Small intestine (tissue), 7 donors: Measurements from ENCODE around the gene KCNA4. TPM values are rescaled to one million over a fixed set of nuclear protein-coding genes. Genes with fewer than 3 reads are reported as not detected.

Experiments
- DNase-seq, 2 donors: peaks; one replicate each; pipeline versions ENCODE4 v3.0.0 to v3.0.0-alpha.2; 2013
- FAIRE-seq: peaks from 2 replicates; lab custom pipeline; 2012; peaks lifted over from hg19 to GRCh38; lab: Jason Lieb, UNC
- H3K27ac ChIP-seq, 3 donors: one replicate each; pipeline ENCODE4 v1.5.1; 2013; ENCODE audit warnings: low read length in 2 of 3, mild to moderate bottlenecking in 2 of 3, control low read depth in 1 of 3, inconsistent platforms in 1 of 3, low read depth in 1 of 3, moderate library complexity in 1 of 3
- H3K27me3 ChIP-seq, 3 donors: one replicate each; pipeline ENCODE4 v1.6.1; 2013; ENCODE audit warnings: low read length in 3 of 3, inconsistent platforms in 1 of 3; ENCODE audit not compliant: control insufficient read depth in 3 of 3, insufficient read depth in 3 of 3
- H3K36me3 ChIP-seq, 3 donors: one replicate each; pipeline ENCODE4 v1.6.1; 2013; ENCODE audit warnings: low read length in 3 of 3, inconsistent platforms in 1 of 3, low read depth in 1 of 3, mild to moderate bottlenecking in 1 of 3, moderate library complexity in 1 of 3; ENCODE audit not compliant: control insufficient read depth in 3 of 3, insufficient read depth in 2 of 3
- H3K4me1 ChIP-seq, 3 donors: one replicate each; pipeline ENCODE4 v1.6.1; 2013; ENCODE audit warnings: low read length in 2 of 3, inconsistent platforms in 1 of 3, low read depth in 1 of 3, mild to moderate bottlenecking in 1 of 3, moderate library complexity in 1 of 3; ENCODE audit not compliant: control insufficient read depth in 3 of 3, insufficient read depth in 2 of 3
- H3K4me3 ChIP-seq, 3 donors: one replicate each; pipeline ENCODE4 v1.5.1; 2013; ENCODE audit warnings: low read length in 3 of 3, control low read depth in 1 of 3, inconsistent platforms in 1 of 3, low read depth in 1 of 3, mild to moderate bottlenecking in 1 of 3, moderate library complexity in 1 of 3
- H3K9me3 ChIP-seq, 2 donors: one replicate each; pipeline ENCODE4 v1.6.1; 2013; ENCODE audit warnings: low read depth in 1 of 2, low read length in 1 of 2; ENCODE audit not compliant: control insufficient read depth in 2 of 2, insufficient read depth in 1 of 2
- WGBS, 3 donors: extraction: QIAGEN DNeasy Blood & Tissue Kit; methylation state at CpG; one replicate each; pipeline ENCODE4 v1.1.7; 2013; 5-methylcytosine and 5-hydroxymethylcytosine counted together
- polyA plus RNA-seq, 4 donors: library from polyadenylated mRNA; stranded (reverse) in 3 of 4; unstranded in 1 of 4; fragments of 200-250 nt in 3 of 4; fragments of 120-200 nt in 1 of 4; gene quantifications; one replicate each; pipeline versions ENCODE4 v1.2.1 to v1.2.3, GENCODE V29; 2013
- donor health status: healthy with polysubstance abuse.
- donor health status: control.
- donor health status: control.
- donor health status: Bipolar disorder and iron deficiency.
- donor health status: healthy.

KCNA4 gene
- polyA plus RNA-seq, 4 donors: 0.01 to 0.27 TPM; not detected in 2

GRCh38 chr11:30012346-30012745 lies 4.5 kb downstream of the KCNA4 start:
- FAIRE-seq: no peak
- H3K27ac ChIP-seq: no peak overlapping the region
- peaks cover 0 to 32% (median 10%) of the 10 kb centered on the region in 3 donors for H3K27me3 ChIP-seq
- no peak overlapping the region for H3K4me3 ChIP-seq
- no peaks in the 10 kb centered on the region for H3K36me3 ChIP-seq
- DNase-seq: no peak
- H3K9me3 ChIP-seq: peaks cover 0 to 4% of the 10 kb centered on the region in 2 donors
- 90 to 94% (median 91%) methylated on average over 15 of the region's 15 CpGs for WGBS, 3 donors
- H3K4me1 ChIP-seq: no peaks in the 10 kb centered on the region

- WGBS, 3 donors: 49 to 62% (median 56%) methylated on average over 3 of the region's 3 CpGs
- H3K27me3 ChIP-seq: peaks cover 0 to 2% (median under 1%) of the 10 kb centered on the region in 3 donors
- H3K4me3 ChIP-seq: no peak overlapping the region
- no peak for DNase-seq
- no peaks in the 10 kb centered on the region for H3K36me3 ChIP-seq
- H3K27ac ChIP-seq: no peak overlapping the region
- H3K4me1 ChIP-seq: no peaks in the 10 kb centered on the region
- FAIRE-seq: no peak
- peaks cover 0 to 4% of the 10 kb centered on the region in 2 donors for H3K9me3 ChIP-seq
These were observed 7.8 kb downstream of the KCNA4 start for GRCh38 chr11:30009060-30009459.

GRCh38 chr11:30006876-30007275 lies 10.0 kb downstream of the KCNA4 start:
- FAIRE-seq: no peak
- H3K36me3 ChIP-seq: no peaks in the 10 kb centered on the region
- DNase-seq: no peak
- H3K9me3 ChIP-seq: peaks cover 0 to 4% of the 10 kb centered on the region in 2 donors
- H3K27me3 ChIP-seq: no peaks in the 10 kb centered on the region
- no peak overlapping the region for H3K4me3 ChIP-seq
- 71 to 82% (median 81%) methylated on average over 4 of the region's 4 CpGs for WGBS, 3 donors
- H3K27ac ChIP-seq: no peak overlapping the region
- no peaks in the 10 kb centered on the region for H3K4me1 ChIP-seq

GRCh38 chr11:30002157-30002785 lies 14.6 kb downstream of the KCNA4 start:
- no peak for DNase-seq
- 33 to 39% (median 36%) methylated on average over 4 of the region's 4 CpGs for WGBS, 3 donors
- Histone ChIP-seq H3K27me3 (no peaks in the 10 kb centered on the region), H3K9me3 (no peaks in the 10 kb centered on the region), H3K36me3 (no peaks in the 10 kb centered on the region), H3K4me1 (no peaks in the 10 kb centered on the region), H3K4me3 (no peak overlapping the region), H3K27ac (no peak overlapping the region)
- no peak for FAIRE-seq

- WGBS, 3 donors: 48 to 55% (median 49%) methylated on average over 5 of the region's 5 CpGs
- no peaks in the 10 kb centered on the region for H3K36me3 ChIP-seq
- DNase-seq: no peak
- no peaks in the 10 kb centered on the region for H3K9me3 ChIP-seq
- no peak for FAIRE-seq
- no peaks in the 10 kb centered on the region for H3K4me1 ChIP-seq
- H3K4me3 ChIP-seq: no peak overlapping the region
- no peak overlapping the region for H3K27ac ChIP-seq
- no peaks in the 10 kb centered on the region for H3K27me3 ChIP-seq
These were observed 15.7 kb downstream of the KCNA4 start for GRCh38 chr11:30000986-30001750.

- DNase-seq (no peak), FAIRE-seq (no peak)
- no peaks in the 10 kb centered on the region for H3K27me3 ChIP-seq
- no peaks in the 10 kb centered on the region for H3K36me3 ChIP-seq
- H3K27ac ChIP-seq: no peak overlapping the region
- no peaks in the 10 kb centered on the region for H3K4me1 ChIP-seq
- H3K9me3 ChIP-seq: peaks cover 0 to 3% of the 10 kb centered on the region in 2 donors
- no peak overlapping the region for H3K4me3 ChIP-seq
- 60 to 82% (median 74%) methylated on average over 1 of the region's 1 CpG for WGBS, 3 donors
These were observed 20.8 kb downstream of the KCNA4 start for GRCh38 chr11:29996016-29996415.

GRCh38 chr11:29989174-29989970 lies 27.5 kb downstream of the KCNA4 start:
- FAIRE-seq (no peak), DNase-seq (no peak)
- Histone ChIP-seq H3K9me3 (peaks cover 0 to 3% of the 10 kb centered on the region in 2 donors), H3K4me1 (no peaks in the 10 kb centered on the region), H3K27me3 (no peaks in the 10 kb centered on the region), H3K4me3 (no peak overlapping the region), H3K27ac (no peak overlapping the region), H3K36me3 (no peaks in the 10 kb centered on the region)
- 77 to 85% (median 81%) methylated on average over 1 of the region's 1 CpG for WGBS, 3 donors

- FAIRE-seq (no peak), DNase-seq (no peak)
- H3K4me1 ChIP-seq: no peaks in the 10 kb centered on the region
- H3K9me3 ChIP-seq: no peaks in the 10 kb centered on the region
- WGBS, 3 donors: 91 to 96% (median 96%) methylated on average over 1 of the region's 1 CpG
- no peak overlapping the region for H3K4me3 ChIP-seq
- no peak overlapping the region for H3K27ac ChIP-seq
- no peaks in the 10 kb centered on the region for H3K27me3 ChIP-seq
- H3K36me3 ChIP-seq: no peaks in the 10 kb centered on the region
These were observed 31.6 kb downstream of the KCNA4 start for GRCh38 chr11:29985248-29985647.
